Activated T-cell treated with anti-CD3 and anti-CD28 coated beads for 4 hours (primary cell): Measurements from ENCODE around the gene TRIM9.

ENCODE experiments used
- DNase-seq: peaks from one replicate; pipeline ENCODE4 v3.0.0-alpha.2; 2020

TRIM9 gene

GRCh38 chr14:51044961-51045360 is 49.9 kb downstream of the TRIM9 start:
- DNase-seq: no peak

GRCh38 chr14:51041883-51042282 is 53.0 kb downstream of the TRIM9 start:
- DNase-seq: no peak

GRCh38 chr14:51041108-51041531 is 53.8 kb downstream of the TRIM9 start:
- no peak for DNase-seq

GRCh38 chr14:51039252-51039651 is 55.7 kb downstream of the TRIM9 start:
- no peak for DNase-seq

- DNase-seq: no peak
Measured at GRCh38 chr14:51035611-51036192, 59.2 kb downstream of the TRIM9 start.

GRCh38 chr14:51028851-51029754 is 65.8 kb downstream of the TRIM9 start:
- no peak for DNase-seq

GRCh38 chr14:51028361-51028760 is 66.5 kb downstream of the TRIM9 start:
- DNase-seq: no peak

- DNase-seq: no peak
Measured at GRCh38 chr14:51024377-51024776, 70.5 kb downstream of the TRIM9 start.

- no peak for DNase-seq
Measured at GRCh38 chr14:51023964-51024363, 70.9 kb downstream of the TRIM9 start.

GRCh38 chr14:51022769-51023168 is 72.1 kb downstream of the TRIM9 start:
- no peak for DNase-seq

- no peak for DNase-seq
Measured at GRCh38 chr14:51020024-51020710, 74.7 kb downstream of the TRIM9 start.

- no peak for DNase-seq
Measured at GRCh38 chr14:51019089-51019488, 75.8 kb downstream of the TRIM9 start.

- no peak for DNase-seq
Measured at GRCh38 chr14:51018521-51018920, 76.4 kb downstream of the TRIM9 start.

- no peak for DNase-seq
Measured at GRCh38 chr14:51014625-51015024, 80.3 kb downstream of the TRIM9 start.

GRCh38 chr14:51014086-51014485 is 80.8 kb downstream of the TRIM9 start:
- no peak for DNase-seq

GRCh38 chr14:51012055-51012454 is 82.8 kb downstream of the TRIM9 start:
- no peak for DNase-seq

- no peak for DNase-seq
Measured at GRCh38 chr14:51008446-51008845, 86.5 kb downstream of the TRIM9 start.

GRCh38 chr14:51006781-51007211 is 88.1 kb downstream of the TRIM9 start:
- DNase-seq: no peak

GRCh38 chr14:51006324-51006723 is 88.6 kb downstream of the TRIM9 start:
- no peak for DNase-seq

GRCh38 chr14:51004801-51005526 is 89.9 kb downstream of the TRIM9 start:
- DNase-seq: no peak

GRCh38 chr14:51004352-51004800 is 90.5 kb downstream of the TRIM9 start:
- DNase-seq: no peak

GRCh38 chr14:51002406-51002999 is 92.4 kb downstream of the TRIM9 start:
- DNase-seq: no peak

GRCh38 chr14:51000566-51000965 is 94.3 kb downstream of the TRIM9 start:
- no peak for DNase-seq
